Measurements from ENCODE around the gene PLAAT2. TPM values are rescaled to one million over a fixed set of nuclear protein-coding genes. Genes with fewer than 3 reads are reported as not detected.

PLAAT2 gene
- total and polyA plus RNA-seq, 2 experiments from 2014 or later, result 0.77 to 1.9 TPM

GRCh38 chr11:63569570-63569969 is 6.4 kb upstream of the PLAAT2 start:
- no peaks in the 10 kb centered on the region for H4K20me1 ChIP-seq (ENCODE audit: insufficient read depth, poor library complexity, severe bottlenecking)
- no peaks in the 10 kb centered on the region for H3K9me2 ChIP-seq (replicated peaks; ENCODE audit: insufficient read depth)
- no peak overlapping the region for H2AFZ ChIP-seq
- no peak overlapping the region for H3K4me2 ChIP-seq
- H3K9me3 ChIP-seq (ENCODE audit: low read depth), result no peaks in the 10 kb centered on the region
- no peak overlapping the region for H3K27ac ChIP-seq
- H3K36me3 ChIP-seq (replicated peaks; ENCODE audit: insufficient read depth, low read depth), result no peaks in the 10 kb centered on the region
- H3K27me3 ChIP-seq, result no peaks in the 10 kb centered on the region
- H3K4me3 ChIP-seq, result no peak overlapping the region
- peaks cover 32% of the 10 kb centered on the region for H3K4me1 ChIP-seq (ENCODE audit: insufficient read depth)
- DNase-seq (ENCODE audit: low spot score), result no peak
- TF ChIP-seq EZH2 (IDR thresholded peaks at IDR 0.05; ENCODE audit: borderline replicate concordance) (no peak), EZH2phosphoT487 (IDR thresholded peaks at IDR 0.05; ENCODE audit: low read depth, severe bottlenecking, unreplicated experiment) (no peak)
- TF ChIP-seq, protein P1, sequence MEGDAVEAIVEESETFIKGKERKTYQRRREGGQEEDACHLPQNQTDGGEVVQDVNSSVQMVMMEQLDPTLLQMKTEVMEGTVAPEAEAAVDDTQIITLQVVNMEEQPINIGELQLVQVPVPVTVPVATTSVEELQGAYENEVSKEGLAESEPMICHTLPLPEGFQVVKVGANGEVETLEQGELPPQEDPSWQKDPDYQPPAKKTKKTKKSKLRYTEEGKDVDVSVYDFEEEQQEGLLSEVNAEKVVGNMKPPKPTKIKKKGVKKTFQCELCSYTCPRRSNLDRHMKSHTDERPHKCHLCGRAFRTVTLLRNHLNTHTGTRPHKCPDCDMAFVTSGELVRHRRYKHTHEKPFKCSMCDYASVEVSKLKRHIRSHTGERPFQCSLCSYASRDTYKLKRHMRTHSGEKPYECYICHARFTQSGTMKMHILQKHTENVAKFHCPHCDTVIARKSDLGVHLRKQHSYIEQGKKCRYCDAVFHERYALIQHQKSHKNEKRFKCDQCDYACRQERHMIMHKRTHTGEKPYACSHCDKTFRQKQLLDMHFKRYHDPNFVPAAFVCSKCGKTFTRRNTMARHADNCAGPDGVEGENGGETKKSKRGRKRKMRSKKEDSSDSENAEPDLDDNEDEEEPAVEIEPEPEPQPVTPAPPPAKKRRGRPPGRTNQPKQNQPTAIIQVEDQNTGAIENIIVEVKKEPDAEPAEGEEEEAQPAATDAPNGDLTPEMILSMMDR (IDR thresholded peaks at IDR 0.05; ENCODE audit: poor library complexity), result no peak
- no peaks in the 10 kb centered on the region for H3K79me2 ChIP-seq
- WGBS (ENCODE audit: low lambda C conversion rate, missing lambda C conversion rate), result 96% methylated on average over 3 of the region's 3 CpGs

- H3K9me3 ChIP-seq (ENCODE audit: low read depth), result no peaks in the 10 kb centered on the region
- H3K79me2 ChIP-seq, result no peaks in the 10 kb centered on the region
- H3K27me3 ChIP-seq, result no peaks in the 10 kb centered on the region
- H3K36me3 ChIP-seq (replicated peaks; ENCODE audit: insufficient read depth, low read depth), result no peaks in the 10 kb centered on the region
- peak overlapping the region; percentile 31 for H3K4me2 ChIP-seq
- TF ChIP-seq, protein P1 (IDR thresholded peaks at IDR 0.05; ENCODE audit: poor library complexity), result no peak
- TF ChIP-seq EZH2 (IDR thresholded peaks at IDR 0.05; ENCODE audit: borderline replicate concordance) (no peak), EZH2phosphoT487 (IDR thresholded peaks at IDR 0.05; ENCODE audit: low read depth, severe bottlenecking, unreplicated experiment) (no peak)
- H3K9me2 ChIP-seq (replicated peaks; ENCODE audit: insufficient read depth), result no peaks in the 10 kb centered on the region
- no peak overlapping the region for H3K4me3 ChIP-seq
- no peak overlapping the region for H2AFZ ChIP-seq
- DNase-seq (ENCODE audit: low spot score), result peak; percentile 89
- 52% methylated on average over 5 of the region's 5 CpGs for WGBS (ENCODE audit: low lambda C conversion rate, missing lambda C conversion rate)
- H3K27ac ChIP-seq, result peak overlapping the region; percentile 99
- peaks cover 35% of the 10 kb centered on the region for H3K4me1 ChIP-seq (ENCODE audit: insufficient read depth)
- H4K20me1 ChIP-seq (ENCODE audit: insufficient read depth, poor library complexity, severe bottlenecking), result no peaks in the 10 kb centered on the region
These were observed 4.1 kb upstream of the PLAAT2 start for GRCh38 chr11:63567044-63567840.

DNA sequence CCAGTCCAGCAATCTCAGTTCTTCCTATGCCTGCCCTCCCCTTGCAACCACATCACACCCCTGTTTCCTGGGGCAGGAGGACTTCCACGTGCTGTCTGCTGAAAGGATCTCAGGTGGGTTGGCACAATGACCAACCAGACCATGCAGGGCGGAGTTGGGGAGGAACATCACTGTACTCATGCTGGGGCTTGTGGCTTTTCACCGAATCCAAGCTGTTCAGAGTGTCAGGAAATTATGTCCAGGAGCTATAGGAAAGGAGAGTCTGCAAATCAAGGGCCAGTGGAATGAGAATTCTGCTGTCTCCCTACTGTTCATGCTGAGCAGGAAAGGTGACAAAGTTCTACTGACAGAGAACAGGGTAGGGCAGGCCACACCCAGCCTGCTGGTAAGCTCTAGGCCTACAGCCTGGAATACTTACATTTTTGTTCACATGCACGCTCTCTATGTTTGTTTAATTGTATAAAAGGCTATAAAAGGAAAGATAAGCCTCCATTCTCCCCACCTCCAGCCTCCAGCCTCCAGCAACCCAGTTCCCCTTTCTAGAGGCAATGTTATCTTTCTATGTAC is 1.7 kb upstream of the PLAAT2 start:
- no peaks in the 10 kb centered on the region for H4K20me1 ChIP-seq (ENCODE audit: insufficient read depth, poor library complexity, severe bottlenecking)
- H3K27ac ChIP-seq, result peak overlapping the region; percentile 99
- 74% methylated on average over 4 of the region's 4 CpGs for WGBS (ENCODE audit: low lambda C conversion rate, missing lambda C conversion rate)
- TF ChIP-seq, protein P1 (IDR thresholded peaks at IDR 0.05; ENCODE audit: poor library complexity), result no peak
- TF ChIP-seq EZH2 (IDR thresholded peaks at IDR 0.05; ENCODE audit: borderline replicate concordance), result no peak
- TF ChIP-seq EZH2phosphoT487 (IDR thresholded peaks at IDR 0.05; ENCODE audit: low read depth, severe bottlenecking, unreplicated experiment), result no peak
- no peaks in the 10 kb centered on the region for H3K79me2 ChIP-seq
- H3K4me2 ChIP-seq, result peak overlapping the region; percentile 58
- H3K27me3 ChIP-seq, result no peaks in the 10 kb centered on the region
- H3K9me3 ChIP-seq (ENCODE audit: low read depth), result no peaks in the 10 kb centered on the region
- no peak overlapping the region for H3K4me3 ChIP-seq
- H2AFZ ChIP-seq, result no peak overlapping the region
- H3K9me2 ChIP-seq (replicated peaks; ENCODE audit: insufficient read depth), result no peaks in the 10 kb centered on the region
- peak; percentile 80 for DNase-seq (ENCODE audit: low spot score)
- peaks cover 35% of the 10 kb centered on the region for H3K4me1 ChIP-seq (ENCODE audit: insufficient read depth)
- no peaks in the 10 kb centered on the region for H3K36me3 ChIP-seq (replicated peaks; ENCODE audit: insufficient read depth, low read depth)

All from hepatocyte (in vitro differentiated cells).